Right atrium auricular region (tissue), 2 donors: ENCODE results near the gene MRFAP1L1. TPM values are rescaled to one million over a fixed set of nuclear protein-coding genes. Genes with fewer than 3 reads are reported as not detected.

Source experiments
- DNase-seq: peaks from one replicate; pipeline ENCODE4 v3.0.0-alpha.2; 2019; ENCODE audit warnings: low spot score
- H3K27ac ChIP-seq, 2 donors: fragments of 200-600 bp; sonication (generic); 1 replicate in 1 of 2; 2 replicates in 1 of 2; pipeline ENCODE4 v1.5.1; 2016 to 2019
- H3K27me3 ChIP-seq, 2 donors: fragments of 200-600 bp; sonication (generic); one replicate each; pipeline versions ENCODE4 v1.5.1 to v1.6.0; 2017 to 2019
- H3K36me3 ChIP-seq: fragments of 200-600 bp; sonication (generic); one replicate; pipeline ENCODE4 v1.5.1; 2016
- H3K4me1 ChIP-seq, 2 donors: fragments of 200-600 bp; sonication (generic); one replicate each; pipeline versions ENCODE4 v1.5.1 to v1.6.0; 2017 to 2019
- H3K4me3 ChIP-seq, 2 donors: fragments of 200-600 bp; sonication (generic); 1 replicate in 1 of 2; 2 replicates in 1 of 2; pipeline ENCODE4 v1.5.1; 2017 to 2019; ENCODE audit warnings: mild to moderate bottlenecking in 1 of 2, moderate library complexity in 1 of 2
- H3K9me3 ChIP-seq, 2 donors: fragments of 200-600 bp; sonication (generic); one replicate each; pipeline ENCODE4 v1.5.1; 2019
- CTCF ChIP-seq, 2 donors: fragments of 200-600 bp; sonication (generic); IDR thresholded peaks; one replicate each; pipeline ENCODE4 v1.5.1; 2019; ENCODE audit warnings: antibody characterized with exemption in 2 of 2
- total RNA-seq, 2 donors: library from RNA; depleted of rRNA; stranded (reverse); fragments of >200 nt; gene quantifications; one replicate each; pipeline ENCODE4 v1.1.0, GENCODE V29; 2016

The MRFAP1L1 gene
- total RNA-seq, 2 donors from 2014 or later, result 58.2 to 65.3 TPM

- DNase-seq, result no peak
- no peaks in the 10 kb centered on the region for H3K9me3 ChIP-seq
- no peaks in the 10 kb centered on the region for H3K27me3 ChIP-seq
- peaks cover 0 to 12% of the 10 kb centered on the region in 2 donors for H3K4me1 ChIP-seq
- TF ChIP-seq CTCF (IDR thresholded peaks at IDR 0.05), result no peak
- no peaks in the 10 kb centered on the region for H3K36me3 ChIP-seq
- no peak overlapping the region for H3K27ac ChIP-seq
- H3K4me3 ChIP-seq, result no peak overlapping the region
Measured at GRCh38 chr4:6684656-6685055, 25.0 kb downstream of the MRFAP1L1 start.

DNA sequence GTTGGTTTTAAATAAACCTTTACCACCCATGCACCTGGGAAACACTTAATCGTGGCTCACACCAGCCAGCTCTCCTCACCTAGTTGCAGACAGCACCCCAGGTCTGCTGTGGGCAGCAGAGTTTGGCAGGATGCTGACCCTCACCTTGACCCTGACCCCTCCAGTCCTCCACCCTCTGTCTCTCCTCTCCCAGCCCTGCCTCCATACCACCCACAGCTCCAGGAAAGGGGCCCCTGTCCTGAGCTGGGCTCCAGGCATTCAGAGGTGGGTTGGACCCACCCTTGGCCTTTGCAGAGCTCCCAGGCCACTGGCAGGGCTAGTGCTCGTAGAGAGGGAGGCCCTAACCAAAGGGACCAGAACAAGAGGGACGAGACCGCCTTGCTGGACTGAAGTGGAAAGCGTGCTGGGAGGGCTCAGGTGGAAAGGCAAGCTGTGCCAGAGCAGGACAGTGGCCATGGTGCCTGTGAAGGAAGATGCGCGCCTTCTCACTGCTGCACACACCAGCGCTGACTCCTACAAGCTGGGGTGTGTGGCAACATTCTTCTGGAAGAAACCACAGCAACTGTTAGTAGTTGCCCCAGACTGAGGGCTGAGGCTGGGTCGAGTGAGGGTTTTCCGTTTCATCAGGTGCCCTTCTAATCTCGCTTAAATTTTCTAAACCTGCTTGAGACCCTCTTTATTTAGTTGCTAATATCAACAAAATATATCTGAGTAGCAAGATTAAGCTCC lies 26.6 kb downstream of the MRFAP1L1 start:
- no peak for DNase-seq
- H3K27ac ChIP-seq, result no peak overlapping the region
- no peak overlapping the region for H3K4me3 ChIP-seq
- TF ChIP-seq CTCF (IDR thresholded peaks at IDR 0.05), result no peak
- no peaks in the 10 kb centered on the region for H3K27me3 ChIP-seq
- H3K36me3 ChIP-seq, result no peaks in the 10 kb centered on the region
- H3K9me3 ChIP-seq, result no peaks in the 10 kb centered on the region
- H3K4me1 ChIP-seq, result no peaks in the 10 kb centered on the region

GRCh38 chr4:6681191-6681590 lies 28.5 kb downstream of the MRFAP1L1 start:
- no peak for DNase-seq
- no peak for TF ChIP-seq CTCF (IDR thresholded peaks at IDR 0.05)

GRCh38 chr4:6680372-6681034 lies 29.2 kb downstream of the MRFAP1L1 start:
- TF ChIP-seq CTCF (IDR thresholded peaks at IDR 0.05), result no peak
- no peak overlapping the region for H3K4me3 ChIP-seq
- H3K4me1 ChIP-seq, result peaks cover 0 to 19% of the 10 kb centered on the region in 2 donors
- no peak for DNase-seq
- no peaks in the 10 kb centered on the region for H3K36me3 ChIP-seq
- no peaks in the 10 kb centered on the region for H3K9me3 ChIP-seq
- no peak overlapping the region for H3K27ac ChIP-seq
- no peaks in the 10 kb centered on the region for H3K27me3 ChIP-seq

More at GRCh38 chr4:6681191-6681590, 28.5 kb downstream of the MRFAP1L1 start:
- Histone ChIP-seq H3K4me3 (no peak overlapping the region), H3K9me3 (no peaks in the 10 kb centered on the region), H3K36me3 (no peaks in the 10 kb centered on the region), H3K27ac (no peak overlapping the region), H3K4me1 (peaks cover 0 to 12% of the 10 kb centered on the region in 2 donors), H3K27me3 (no peaks in the 10 kb centered on the region)

- Histone ChIP-seq H3K4me1 (peaks cover 0 to 31% of the 10 kb centered on the region in 2 donors), H3K4me3 (no peak overlapping the region), H3K27me3 (no peaks in the 10 kb centered on the region), H3K27ac (no peak overlapping the region), H3K36me3 (no peaks in the 10 kb centered on the region), H3K9me3 (no peaks in the 10 kb centered on the region)
- no peak for TF ChIP-seq CTCF (IDR thresholded peaks at IDR 0.05)
- DNase-seq, result no peak
Measured at GRCh38 chr4:6676722-6677558, 32.7 kb downstream of the MRFAP1L1 start.
